H54 (cell line): Measurements from ENCODE around the gene RNPS1.

ENCODE experiments used
- DNase-seq: peaks from one replicate; pipeline ENCODE4 v3.0.0; 2011; ENCODE audit warnings: low spot score, mixed read lengths; ENCODE audit not compliant: insufficient read length
- FAIRE-seq: peaks from 3 replicates; lab custom pipeline; 2011; peaks lifted over from hg19 to GRCh38; lab: Jason Lieb, UNC
- POLR2A ChIP-seq: IDR thresholded peaks from 2 replicates; pipeline ENCODE4 v1.6.1; 2011; ENCODE audit warnings: low read depth, mild to moderate bottlenecking, low read length

The RNPS1 gene

GRCh38 chr16:2213817-2214718, 53.9 kb downstream of the RNPS1 start:
- DNase-seq = no peak
- TF ChIP-seq POLR2A = no peak
- no peak for FAIRE-seq

GRCh38 chr16:2212362-2213324, 55.3 kb downstream of the RNPS1 start:
- FAIRE-seq = no peak
- no peak for TF ChIP-seq POLR2A

GRCh38 chr16:2211923-2212347, 56.0 kb downstream of the RNPS1 start:
- no peak for FAIRE-seq
- DNase-seq = no peak

More at GRCh38 chr16:2212362-2213324, 55.3 kb downstream of the RNPS1 start:
- no peak for DNase-seq

GRCh38 chr16:2210386-2211365, 57.2 kb downstream of the RNPS1 start, which contains the start of gene BRICD5:
TSS of gene BRICD5 (minus strand) at chr16:2210863. CDS start at chr16:2210833, 30 bp downstream.
- no peak for TF ChIP-seq POLR2A
- DNase-seq (no peak), FAIRE-seq (no peak)

More at GRCh38 chr16:2211923-2212347, 56.0 kb downstream of the RNPS1 start:
- no peak for TF ChIP-seq POLR2A

GRCh38 chr16:2210009-2210332, 58.0 kb downstream of the RNPS1 start:
- no peak for TF ChIP-seq POLR2A
- DNase-seq = no peak
- FAIRE-seq = no peak

- no peak for TF ChIP-seq POLR2A
- FAIRE-seq (no peak), DNase-seq (no peak)
Measured at GRCh38 chr16:2209258-2210008, 58.5 kb downstream of the RNPS1 start.

- FAIRE-seq (no peak), DNase-seq (no peak)
- TF ChIP-seq POLR2A = no peak
Measured at GRCh38 chr16:2208772-2209171, 59.2 kb downstream of the RNPS1 start.

GRCh38 chr16:2208308-2208707, 59.6 kb downstream of the RNPS1 start:
- TF ChIP-seq POLR2A = no peak
- DNase-seq (no peak), FAIRE-seq (no peak)

GRCh38 chr16:2207872-2208271, 60.1 kb downstream of the RNPS1 start:
- TF ChIP-seq POLR2A = no peak
- FAIRE-seq = no peak

GRCh38 chr16:2206780-2207433, 61.0 kb downstream of the RNPS1 start:
- no peak for DNase-seq
- no peak for FAIRE-seq
- TF ChIP-seq POLR2A = no peak

More at GRCh38 chr16:2207872-2208271, 60.1 kb downstream of the RNPS1 start:
- DNase-seq = no peak

GRCh38 chr16:2206420-2206779, 61.5 kb downstream of the RNPS1 start:
- no peak for TF ChIP-seq POLR2A
- no peak for DNase-seq
- FAIRE-seq = no peak

- TF ChIP-seq POLR2A = no peak
- DNase-seq = no peak
- FAIRE-seq = no peak
Measured at GRCh38 chr16:2205967-2206313, 62.0 kb downstream of the RNPS1 start.
